Measurements from ENCODE around the gene SH3GL1.
A peak's percentile ranks its signal among the peaks of the same experiment; 100 is the strongest.

Gene SH3GL1

DNA sequence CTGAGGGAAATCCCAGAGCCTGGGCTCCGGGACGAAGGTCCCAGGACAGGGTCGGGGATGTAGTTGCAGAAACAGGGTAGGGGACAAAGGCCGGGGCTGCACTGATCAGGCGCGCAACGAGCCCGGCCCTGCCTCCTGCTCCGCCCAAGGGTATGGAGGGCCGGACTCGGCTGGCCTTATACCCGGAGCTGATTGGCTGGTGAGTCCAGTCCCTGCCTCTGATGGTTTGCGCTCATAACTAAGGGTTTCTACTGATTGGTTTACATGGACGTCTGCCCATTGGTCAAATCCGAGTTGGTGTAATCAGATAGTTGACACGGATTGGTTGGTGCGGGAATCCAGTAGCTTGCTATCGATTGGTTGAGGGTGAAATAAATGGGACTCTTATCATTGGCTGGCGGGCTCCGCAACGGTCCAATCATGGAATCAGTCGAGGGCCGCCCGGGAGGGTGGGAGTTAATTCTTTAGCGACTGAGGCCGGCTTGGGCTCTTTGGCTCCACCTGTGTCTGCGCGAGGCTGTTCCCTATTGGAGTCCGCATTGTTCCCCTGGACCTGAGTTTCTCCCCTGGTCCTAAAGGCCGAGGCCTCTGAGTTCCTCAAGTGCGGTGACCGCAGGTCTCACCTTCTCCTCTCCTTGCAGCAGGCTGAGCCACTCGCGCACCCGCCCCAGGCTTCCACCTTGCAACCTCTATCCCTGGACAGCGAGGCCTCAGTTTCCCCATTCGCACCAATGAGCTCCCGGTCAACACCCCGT is 57.6 kb downstream of the SH3GL1 start:
- DNase-seq: peak; percentile 90 to 94

DNA sequence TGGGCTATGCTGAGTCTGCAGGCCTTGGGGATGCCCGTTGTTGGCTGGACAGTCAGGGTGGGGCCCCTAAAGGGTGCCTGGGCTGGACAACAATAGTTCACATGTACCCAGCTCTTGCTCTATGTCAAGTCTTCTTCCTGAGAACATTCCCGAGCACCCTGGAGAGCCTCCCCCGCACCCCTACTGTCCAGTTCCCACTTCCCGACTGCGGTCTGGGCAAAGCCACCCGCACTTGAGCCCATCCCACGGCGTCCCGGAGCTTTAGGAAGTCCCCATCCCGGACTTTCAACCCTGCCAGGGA is 58.1 kb downstream of the SH3GL1 start:
- no peak for DNase-seq

DNA sequence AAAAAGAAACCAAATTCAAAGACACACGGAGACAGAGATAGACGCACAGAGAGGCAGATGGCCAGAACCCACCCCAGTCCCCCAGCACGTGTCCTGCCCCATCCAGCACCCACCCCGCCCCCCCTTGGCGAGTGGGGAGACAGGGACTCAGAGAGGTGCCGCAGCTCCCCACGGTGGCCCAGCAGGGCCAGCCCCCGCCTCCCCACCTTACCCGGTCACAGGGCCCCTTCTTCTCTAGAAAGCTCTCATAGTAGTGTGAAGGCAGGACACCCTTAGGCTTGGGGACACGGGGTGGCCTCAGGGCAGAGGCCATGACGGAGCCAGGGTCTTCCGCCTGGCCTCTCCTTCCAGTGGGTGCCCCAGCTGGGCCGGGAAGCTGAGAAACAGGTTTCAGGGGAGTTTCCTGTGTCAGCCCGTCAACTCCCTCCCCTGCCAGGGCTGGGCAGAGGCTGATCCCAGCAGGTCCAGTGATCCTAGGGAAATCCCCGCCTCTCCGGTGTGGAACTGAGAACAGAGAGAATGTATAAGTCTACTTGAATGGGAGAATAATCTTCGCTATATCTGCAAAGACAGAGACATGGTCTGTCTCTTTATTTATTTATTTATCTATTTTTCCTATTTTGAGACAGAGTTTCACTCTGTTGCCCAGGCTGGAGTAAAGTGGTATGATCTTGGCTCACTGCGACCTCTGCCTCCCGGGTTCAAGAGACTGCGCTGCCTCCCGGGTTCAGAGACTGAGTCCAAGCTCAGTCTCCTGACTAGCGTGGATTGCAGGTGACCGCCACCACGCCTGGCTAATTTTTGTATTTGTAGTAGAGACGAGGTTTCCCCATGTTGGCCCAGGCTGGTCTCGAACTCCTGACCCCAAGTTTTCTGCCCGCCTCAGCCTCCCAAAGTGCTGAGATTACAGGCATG is 61.6 kb downstream of the SH3GL1 start, which contains the start of gene STAP2:
Gene STAP2, minus strand, starts transcription at position 387 of the 915 bp plus-strand sequence. Its CDS starts 74 bp downstream, at position 313.
- DNase-seq: peak; percentile 40 to 52

DNA sequence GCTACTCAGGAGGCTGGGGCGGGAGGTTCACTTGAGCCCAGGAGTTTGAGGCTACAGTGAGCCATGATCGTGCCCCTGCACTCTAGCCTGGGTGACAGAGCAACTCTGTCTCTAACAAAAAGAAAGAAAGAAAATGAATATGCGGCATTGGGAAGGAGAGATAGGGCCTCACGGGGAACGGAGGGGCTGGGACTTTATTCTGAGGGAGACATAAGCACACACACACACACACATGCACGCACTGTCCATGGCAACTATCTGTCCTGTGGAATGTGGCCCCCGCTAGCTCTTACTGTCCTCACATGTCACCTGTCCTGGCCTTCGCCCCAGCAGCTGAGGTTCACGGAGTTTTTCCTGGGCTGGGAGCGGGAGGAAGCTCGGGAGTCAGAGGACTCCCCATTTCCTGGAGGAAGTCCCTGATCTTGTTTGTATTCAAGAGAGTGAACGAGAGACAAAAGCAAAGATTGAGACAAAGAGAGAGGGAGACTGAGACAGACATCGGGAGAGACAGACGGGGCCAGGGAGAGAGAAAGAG is 62.4 kb downstream of the SH3GL1 start:
- no peak for DNase-seq

DNA sequence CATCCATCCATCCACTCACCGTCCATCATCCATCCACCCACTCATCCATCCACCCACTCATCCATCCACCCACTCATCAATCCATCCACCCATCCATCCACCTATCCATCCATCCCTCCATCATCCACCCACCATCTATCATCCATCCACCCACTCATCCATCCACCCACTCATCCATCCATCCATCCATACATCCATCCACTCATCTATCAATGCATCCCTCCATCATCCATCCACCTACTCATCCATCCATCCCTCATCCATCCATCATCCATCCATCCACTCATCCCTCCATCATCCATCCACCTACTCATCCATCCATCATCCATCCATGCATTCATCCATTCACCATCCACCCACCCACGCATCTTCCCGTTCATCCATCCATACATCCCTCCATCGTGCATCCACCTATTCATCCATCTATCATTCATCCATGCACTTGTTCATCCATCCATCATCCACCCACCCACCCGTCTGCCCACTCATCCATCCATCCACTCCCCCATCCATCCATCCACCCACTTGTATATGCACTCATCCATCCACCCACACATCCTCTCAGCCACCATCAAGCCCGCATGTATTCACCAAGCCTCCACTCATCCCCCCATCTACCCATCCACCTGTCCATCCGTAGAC is 65.3 kb downstream of the SH3GL1 start:
- no peak for DNase-seq

DNA sequence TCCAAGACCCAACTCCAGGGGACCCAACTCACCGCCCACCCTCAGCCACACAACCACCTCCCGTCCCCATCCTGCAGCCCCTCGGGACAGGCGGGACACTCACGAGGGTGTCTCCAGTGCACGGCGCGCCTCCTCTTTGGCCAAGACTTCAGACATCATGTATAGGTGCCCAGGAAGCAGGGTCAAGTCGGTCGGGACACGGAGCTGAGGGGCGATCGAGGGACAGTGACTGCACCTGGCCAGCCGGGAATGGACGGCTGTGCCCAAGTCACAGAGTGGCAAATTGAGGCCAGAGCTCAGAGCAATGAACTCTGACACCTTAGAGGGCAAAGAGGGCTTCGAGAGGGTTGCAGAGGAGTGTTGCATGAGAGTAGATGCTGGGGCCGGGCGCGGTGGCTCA is 70.5 kb downstream of the SH3GL1 start:
- no peak for DNase-seq

DNA sequence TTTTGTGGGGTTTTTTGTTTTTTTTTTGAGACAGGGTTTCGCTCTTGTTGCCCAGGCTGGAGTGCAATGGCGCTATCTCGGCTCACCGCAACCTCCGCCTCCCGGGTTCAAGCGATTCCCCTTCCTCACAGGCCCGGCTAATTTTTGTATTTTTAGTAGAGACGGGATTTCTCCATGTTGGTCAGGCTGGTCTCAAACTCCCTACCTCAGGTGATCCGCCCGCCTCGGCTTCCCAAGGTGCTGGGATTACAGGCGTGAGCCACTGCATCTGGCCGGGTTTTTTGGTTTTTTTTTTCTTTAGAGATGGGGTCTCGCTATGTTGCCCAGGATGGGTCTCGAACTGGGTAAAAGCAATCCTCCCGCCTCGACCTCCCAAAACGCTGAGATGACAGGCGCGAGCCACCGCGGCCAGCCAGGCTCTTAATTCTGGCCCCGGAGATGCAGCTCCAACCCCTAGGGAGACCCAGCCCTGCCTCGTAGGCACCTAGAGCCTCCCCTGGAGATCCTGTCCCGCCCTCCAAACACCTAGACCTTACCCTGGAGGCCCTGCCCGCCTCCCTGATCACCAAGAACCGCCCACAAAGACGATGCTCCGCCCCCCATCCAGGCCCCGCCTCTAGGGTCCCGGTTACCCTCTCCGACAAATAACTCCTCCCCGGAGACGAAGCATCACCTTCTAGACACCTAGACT is 71.2 kb downstream of the SH3GL1 start:
- peak; percentile 45 to 50 for DNase-seq

DNA sequence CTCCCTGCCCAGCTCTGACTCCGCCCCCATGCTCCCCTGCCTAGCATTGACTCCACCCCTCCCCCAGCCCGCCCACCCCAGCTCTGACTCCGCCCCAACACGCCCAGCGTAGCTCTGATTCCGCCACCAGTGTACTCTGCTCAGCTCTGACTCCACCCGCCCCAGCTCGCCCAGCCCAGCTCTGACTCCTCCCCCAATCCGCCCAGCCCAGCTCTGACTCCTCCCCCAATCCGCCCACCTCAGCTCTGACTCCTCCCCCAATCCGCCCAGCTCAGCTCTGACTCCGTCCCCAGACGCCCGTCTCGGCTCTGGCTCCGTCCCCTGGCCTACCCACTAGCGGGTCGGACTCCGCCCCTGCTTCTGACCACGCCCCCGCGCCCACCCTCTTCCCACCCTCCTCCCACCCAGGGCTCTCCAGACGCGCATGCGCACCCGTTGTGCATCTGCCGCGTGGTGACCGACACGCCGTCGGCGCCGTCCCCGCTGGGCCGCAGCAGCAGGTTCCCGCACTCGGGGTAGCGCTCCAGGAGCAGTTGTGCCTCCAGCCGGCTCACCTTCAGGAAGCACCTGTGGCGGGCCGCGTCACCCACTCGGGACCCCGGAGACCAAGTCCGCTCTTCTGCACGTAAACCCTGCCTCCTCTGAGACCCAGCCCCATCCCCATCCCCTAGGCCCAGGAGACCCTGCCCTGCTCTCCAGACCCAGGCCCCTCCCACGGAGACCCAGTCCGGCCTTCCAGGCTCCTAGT is 71.9 kb downstream of the SH3GL1 start:
- peak; percentile 91 to 92 for DNase-seq

DNA sequence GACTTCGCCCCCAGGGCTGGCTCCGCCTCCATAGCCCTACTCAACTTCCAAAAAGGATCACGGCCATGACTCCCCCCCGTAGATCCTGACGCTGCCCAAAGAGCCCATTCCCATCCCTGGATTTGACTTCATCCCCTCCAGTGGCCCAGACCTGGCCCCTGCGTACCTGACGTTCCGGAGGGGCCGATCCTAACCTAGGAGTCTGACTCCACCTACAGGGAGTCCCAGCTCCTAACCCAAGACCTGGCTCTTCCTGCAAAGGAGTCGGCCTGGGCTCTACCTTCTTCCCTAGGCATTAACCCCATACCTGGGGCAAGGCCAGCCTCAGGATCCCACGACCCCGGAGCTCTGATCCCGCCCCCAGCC is 72.5 kb downstream of the SH3GL1 start:
- no peak for DNase-seq

DNA sequence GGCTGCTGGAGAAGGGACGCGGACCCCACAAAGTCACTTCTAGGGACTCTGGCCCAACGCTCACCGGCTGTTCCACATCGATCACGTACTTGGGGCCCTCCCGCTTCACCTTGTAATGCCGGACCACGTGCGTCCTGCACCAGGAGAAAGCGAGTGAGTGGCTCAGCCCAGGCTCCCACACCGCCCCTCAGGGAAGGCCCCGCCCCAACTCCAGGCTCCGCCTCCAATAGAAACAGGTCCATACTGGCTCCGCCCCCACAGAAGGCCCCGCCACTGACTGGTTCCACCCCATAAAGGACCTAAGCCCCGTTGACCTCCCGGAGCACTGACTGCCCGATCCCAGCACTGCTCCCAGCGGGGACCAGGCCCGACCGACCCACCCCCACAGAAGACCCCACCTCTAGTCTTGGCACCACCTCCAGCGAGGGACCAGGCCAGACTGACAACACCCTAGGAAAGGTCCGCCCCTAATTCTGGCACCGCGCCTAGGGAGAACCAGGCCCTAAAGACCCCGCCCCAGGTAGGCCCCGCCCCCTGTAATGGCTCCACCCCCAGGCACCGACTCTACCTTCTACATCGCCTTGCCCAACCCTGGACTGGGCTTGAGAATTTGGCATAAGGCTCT is 73.0 kb downstream of the SH3GL1 start:
- peak; percentile 78 to 82 for DNase-seq

DNA sequence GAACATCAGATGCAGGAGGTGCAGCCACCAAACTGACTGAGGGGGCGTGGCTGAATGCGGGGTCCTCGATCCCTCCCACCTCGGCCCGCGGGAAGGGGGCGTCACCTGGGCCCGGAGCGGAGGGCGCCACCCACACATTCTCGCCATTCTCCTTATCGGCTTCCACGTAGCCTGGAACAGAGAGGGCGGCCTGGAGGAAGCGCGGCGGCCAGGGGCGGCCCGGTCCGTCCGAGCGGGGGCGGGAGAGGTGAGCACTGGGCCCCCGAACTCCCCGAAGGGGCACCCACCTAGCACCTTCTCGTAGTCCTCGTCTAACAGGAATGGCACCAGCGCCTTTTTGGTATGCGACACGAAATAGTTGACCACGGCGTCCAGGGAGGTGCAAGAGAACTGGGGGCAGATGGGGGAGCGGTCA is 73.5 kb downstream of the SH3GL1 start:
- DNase-seq: no peak

DNA sequence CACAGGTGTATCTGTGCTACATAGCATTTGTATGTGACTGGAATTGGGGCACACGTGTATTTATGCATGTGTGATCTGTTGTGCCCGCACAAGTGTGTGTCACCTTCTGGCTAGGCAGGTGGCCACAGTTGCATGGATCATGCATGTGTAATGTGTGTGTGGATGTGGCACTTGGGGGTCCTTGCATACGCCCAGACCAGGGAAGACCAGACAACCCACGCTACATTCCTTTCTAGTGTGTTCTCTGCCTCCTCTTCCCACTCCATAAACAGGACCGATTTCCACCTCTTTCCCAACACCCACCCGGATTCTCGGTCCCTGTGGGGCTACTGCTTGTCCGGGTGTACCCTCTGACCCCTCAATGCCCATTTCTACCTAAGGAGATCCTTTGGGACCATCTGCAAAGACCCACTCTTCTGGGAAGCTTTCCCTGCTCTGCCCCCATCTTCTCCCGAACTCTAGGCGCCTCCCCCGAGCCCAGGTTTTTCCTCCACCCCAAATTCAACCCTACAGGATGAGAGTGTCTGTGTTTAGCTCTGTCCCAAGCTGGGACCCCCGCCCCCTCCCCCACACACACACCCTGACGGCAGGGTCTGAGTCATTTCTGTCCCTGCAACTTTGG is 74.0 kb downstream of the SH3GL1 start:
- no peak for DNase-seq

DNA sequence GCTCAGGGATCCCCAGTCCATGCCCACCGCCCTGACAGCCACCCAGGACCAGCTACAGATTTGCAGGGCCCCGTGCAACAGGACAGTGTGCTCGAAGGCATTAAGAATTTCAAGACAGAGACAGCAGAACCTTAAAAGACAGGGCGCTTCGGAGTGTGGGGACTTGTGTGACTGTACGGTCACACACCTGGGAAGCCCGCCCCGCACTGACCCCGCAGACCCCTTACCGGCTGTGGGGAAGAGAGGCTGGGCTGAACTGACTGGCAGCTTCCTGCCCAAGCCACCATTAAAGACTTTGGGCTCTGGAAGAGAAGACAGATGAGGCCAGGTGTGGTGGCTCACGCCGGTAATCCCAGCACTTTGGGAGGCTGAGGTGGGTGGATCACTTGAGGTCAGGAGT is 76.1 kb downstream of the SH3GL1 start:
- DNase-seq: no peak

DNA sequence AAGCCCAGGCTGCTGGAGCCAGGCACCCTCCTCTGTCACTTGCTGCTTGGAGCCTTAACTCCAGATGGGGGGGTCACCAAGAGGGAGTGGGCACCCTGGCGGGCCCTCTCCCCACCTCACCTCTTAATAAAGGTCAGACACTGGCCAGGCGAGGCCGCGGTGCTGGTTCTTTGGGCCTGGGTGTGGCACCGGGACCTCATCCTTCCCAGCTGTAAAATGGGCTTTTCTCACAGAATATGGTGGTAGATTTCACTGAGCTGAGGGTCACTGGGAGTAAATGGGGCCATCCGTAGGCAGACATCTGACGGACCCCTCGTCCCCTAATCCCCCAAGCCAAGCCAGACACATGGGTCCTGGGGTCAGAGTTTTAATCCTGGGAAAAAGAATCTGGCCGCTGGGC is 76.7 kb downstream of the SH3GL1 start:
- no peak for DNase-seq

DNA sequence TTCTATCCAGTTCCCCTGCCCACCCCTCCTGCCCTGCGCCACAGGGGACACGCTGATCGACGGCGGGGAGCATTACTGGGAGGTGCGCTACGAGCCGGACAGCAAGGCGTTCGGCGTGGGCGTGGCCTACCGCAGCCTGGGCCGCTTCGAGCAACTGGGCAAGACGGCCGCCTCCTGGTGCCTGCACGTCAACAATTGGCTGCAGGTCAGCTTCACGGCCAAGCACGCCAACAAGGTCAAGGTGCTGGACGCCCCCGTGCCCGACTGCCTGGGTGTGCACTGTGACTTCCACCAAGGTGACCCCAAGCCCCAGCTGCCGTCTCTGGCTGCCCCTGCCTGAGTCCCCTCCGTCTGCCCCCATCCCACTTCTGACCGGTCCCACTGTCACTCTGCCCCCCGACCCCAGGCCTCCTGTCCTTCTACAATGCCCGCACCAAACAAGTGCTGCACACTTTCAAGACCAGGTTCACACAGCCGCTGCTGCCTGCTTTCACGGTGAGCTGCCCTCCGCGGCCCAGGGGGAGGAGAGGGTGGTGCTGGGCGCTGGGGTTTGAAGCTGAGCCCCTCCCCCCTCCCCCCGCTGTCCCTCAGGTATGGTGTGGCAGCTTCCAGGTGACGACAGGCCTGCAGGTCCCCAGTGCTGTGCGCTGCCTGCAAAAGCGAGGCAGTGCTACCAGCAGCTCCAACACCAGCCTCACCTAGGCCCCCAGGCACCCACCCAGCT is 77.2 kb downstream of the SH3GL1 start:
- DNase-seq: no peak

DNA sequence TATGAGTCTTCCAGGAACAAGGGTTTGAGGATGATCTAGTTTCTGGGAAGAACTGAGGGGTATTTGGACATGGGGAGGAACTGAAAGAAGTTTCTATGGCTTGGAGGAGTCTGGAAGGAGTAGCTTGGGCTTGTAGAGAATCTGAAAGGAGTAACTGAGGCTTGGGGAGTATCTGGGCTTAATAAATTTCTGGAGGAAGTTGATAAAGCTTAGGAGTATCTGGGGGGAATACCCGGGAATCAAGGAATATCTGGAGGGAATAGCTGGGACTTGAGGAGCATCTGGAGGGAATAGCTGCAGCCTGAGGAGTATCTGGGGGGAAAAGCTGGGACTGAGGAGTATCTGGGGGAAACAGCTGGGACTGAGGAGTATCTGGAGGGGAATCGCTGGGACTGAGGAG is 79.9 kb downstream of the SH3GL1 start:
- no peak for DNase-seq

DNA sequence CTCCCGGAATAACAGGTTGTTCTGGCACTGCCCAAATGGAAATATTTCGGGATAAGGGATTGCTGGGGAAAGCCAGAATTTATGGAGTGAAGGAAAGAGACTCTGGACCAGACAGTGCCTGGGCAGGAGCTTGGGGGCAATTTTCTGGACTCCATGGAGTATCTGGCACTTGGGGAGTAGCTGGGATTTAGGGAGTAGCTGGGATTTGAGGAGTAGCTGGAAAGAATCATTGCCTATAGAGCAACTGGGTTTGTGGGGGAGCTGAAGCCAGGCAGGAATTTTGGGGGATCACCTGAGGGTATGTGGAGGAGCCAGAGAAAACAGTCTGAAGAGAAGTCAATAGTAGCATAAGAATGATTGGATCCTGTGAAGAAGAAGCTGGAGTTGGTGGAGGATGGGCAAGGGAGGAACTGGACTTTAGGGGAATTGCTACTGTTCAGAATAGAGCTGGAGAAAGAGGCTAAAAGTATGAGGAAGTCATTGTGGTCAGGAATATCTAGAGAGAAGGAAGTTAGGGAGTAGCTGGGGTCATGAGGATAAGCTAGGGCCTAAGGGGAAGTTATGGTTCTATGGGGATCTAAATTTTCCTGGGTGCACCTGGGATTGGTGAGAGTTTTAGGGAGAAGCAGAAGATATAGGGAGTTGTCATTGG is 81.2 kb downstream of the SH3GL1 start:
- DNase-seq: no peak

DNA sequence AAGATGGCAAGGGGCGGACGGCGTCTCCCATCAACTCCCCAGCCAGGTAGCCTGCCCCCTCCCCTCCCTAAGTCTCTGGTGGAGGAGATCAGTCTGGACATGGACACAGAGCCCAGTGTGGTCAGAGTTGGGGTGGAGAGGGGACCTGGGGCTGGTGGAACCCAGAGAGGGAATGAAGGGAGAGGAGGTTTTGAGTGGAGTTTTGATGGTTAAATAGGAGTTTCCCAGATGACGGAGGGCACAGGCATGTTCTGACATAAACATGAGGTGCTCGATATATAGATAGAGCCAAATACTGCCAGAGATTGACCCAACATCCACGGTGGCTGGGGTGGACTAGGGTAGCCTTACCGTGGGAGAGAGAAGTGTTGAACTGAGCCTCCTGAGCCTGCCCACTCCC is 81.9 kb downstream of the SH3GL1 start:
- DNase-seq: no peak

DNA sequence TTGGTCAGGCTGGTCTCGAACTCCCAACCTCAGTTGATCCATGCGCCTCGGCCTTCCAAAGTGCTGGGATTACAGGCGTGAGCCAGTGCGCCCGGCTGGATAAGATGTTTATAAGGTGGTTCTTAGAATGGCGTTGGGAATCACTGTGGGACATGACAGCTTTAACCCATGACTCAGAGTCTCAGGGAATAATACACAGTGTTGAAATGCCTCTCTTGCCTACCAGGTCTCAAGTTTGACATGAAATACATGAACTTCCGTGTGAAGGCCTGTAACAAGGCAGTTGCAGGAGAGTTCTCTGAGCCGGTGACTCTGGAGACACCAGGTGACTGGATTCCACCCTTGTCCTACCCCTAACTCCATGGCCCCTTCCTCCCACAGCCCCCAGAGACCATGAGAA is 83.4 kb downstream of the SH3GL1 start:
- no peak for DNase-seq
